HPDE6-E6E7 (cell line): Measurements from ENCODE around the gene SCUBE1.

ENCODE experiments used
- DNase-seq: peaks from one replicate; pipeline ENCODE4 v3.0.0; 2011; ENCODE audit warnings: missing footprints; ENCODE audit errors: extremely low spot score

The SCUBE1 gene

GRCh38 chr22:43155789-43156188 is 187.4 kb downstream of the SCUBE1 start:
- no peak for DNase-seq

DNA sequence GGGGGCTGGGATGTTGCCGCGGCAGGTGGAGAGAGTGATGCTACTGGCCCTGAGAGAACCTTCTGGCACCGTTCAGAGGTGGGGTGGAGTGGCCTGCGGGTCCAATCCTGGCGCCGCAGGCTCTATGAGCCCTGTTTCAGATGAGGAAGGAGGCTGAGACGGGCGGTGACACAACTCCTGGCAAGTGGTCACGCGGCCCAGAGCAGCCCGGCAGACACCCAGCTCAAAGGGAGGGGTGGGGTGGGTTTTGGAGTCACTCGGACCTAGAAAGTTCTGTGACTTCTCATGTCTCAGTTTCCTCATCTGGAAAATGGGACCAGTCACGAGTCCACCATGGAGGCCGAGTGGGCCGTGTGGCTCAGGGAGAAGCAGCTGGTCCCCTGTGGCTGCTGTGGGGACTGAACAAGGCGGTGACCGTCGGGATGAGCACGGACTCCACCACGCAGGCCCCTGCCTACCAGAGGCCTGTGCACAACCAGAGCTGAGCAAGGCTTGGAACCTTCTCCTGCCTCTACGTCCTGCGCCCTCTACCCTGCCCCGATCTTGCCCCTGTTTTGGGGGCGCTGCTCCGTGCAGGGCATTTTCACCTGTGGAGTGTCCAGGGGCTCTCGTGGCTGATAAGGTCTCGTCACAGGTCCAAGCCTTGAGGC is 188.2 kb downstream of the SCUBE1 start:
- DNase-seq, result no peak

DNA sequence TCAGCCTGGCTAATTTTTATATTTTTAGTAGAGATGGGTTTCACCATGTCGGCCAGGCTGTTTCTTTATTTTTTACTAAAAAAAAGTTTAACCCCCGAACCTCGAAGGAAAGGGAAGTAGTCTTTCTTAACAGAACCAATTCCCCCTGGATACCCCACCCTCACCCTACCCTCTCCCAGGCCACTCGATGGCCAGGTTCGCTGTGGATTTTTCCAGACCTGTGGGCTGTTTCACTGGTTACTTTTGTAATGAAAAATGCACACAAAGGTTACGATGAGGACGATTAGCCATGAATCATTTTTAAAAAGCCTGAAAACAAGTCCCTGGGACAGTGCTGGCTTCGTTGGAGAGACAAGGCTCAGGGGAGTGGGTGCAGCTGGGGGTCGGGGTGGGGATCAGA is 189.3 kb downstream of the SCUBE1 start:
- DNase-seq, result no peak

- DNase-seq, result no peak
Measured at GRCh38 chr22:43152357-43153071, 190.7 kb downstream of the SCUBE1 start.

- DNase-seq, result no peak
Measured at GRCh38 chr22:43152003-43152356, 191.2 kb downstream of the SCUBE1 start.

- no peak for DNase-seq
Measured at GRCh38 chr22:43151251-43152002, 191.7 kb downstream of the SCUBE1 start, which contains the start of gene TSPO. Gene TSPO, plus strand, starts transcription at chr22:43151559. Its CDS starts 7,680 bp downstream, at chr22:43159239.

DNA sequence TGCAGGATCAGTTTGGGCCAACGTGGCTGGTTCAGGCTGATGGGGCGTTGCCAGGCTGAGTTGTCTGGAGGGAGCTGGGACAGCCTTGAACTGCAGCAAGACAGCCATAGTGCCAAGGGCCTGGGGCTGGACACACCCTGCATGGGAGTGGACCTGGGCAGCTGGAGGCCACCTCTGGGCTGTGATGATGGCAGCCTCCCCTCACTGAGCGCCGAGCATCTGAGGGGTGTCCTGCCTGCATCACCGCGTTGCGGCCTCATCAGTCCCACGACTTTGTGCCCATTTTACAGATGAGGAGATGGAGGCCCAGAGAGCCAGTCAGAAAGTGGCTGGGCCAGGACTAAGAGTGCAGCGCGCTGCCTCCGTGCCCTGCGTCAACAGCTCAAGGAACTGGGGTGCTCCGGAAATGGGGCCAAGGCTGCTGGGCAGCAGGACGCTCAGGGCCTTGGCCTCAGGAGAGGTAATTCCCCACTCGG is 192.4 kb downstream of the SCUBE1 start:
- no peak for DNase-seq

- DNase-seq, result no peak
Measured at GRCh38 chr22:43148581-43148980, 194.6 kb downstream of the SCUBE1 start.

GRCh38 chr22:43147821-43148220 is 195.4 kb downstream of the SCUBE1 start:
- no peak for DNase-seq
